ENCODE results near the gene C3orf38. TPM values are rescaled to one million over a fixed set of nuclear protein-coding genes. Genes with fewer than 3 reads are reported as not detected.

The C3orf38 gene
- total and polyA plus RNA-seq, 9 of the 15 experiments (the other 6 are each of a cell fraction or from before 2014, with no cell fraction given) = 8.7 to 22.1 (median 16.2) TPM

- TF ChIP-seq ERF (CRISPR knock-in tag; IDR thresholded peaks at IDR 0.05) (0 out of 2 replicates have a peak, but pooled peaks have one; percentile 9), RBM25 (IDR thresholded peaks at IDR 0.05; ENCODE audit: low read depth, low read length, severe bottlenecking) (no peak), CUX1 (CRISPR knock-in tag; IDR thresholded peaks at IDR 0.05) (0 out of 2 replicates have a peak, but pooled peaks have one; percentile 34), ZNF280B (CRISPR knock-in tag; IDR thresholded peaks at IDR 0.05) (no peak), GTF2A2 (tag; IDR thresholded peaks at IDR 0.05) (0 out of 2 replicates have a peak, but pooled peaks have one; percentile 57), IRF1 (CRISPR knock-in tag; IDR thresholded peaks at IDR 0.05; ENCODE audit: borderline replicate concordance) (no peak), ZNF175 (CRISPR knock-in tag; IDR thresholded peaks at IDR 0.05; ENCODE audit: low read depth) (peak; percentile 92), ZNF277 (CRISPR knock-in tag; IDR thresholded peaks at IDR 0.05; ENCODE audit: borderline replicate concordance) (no peak), CREB5 (CRISPR knock-in tag; IDR thresholded peaks at IDR 0.05) (no peak), MAFF (IDR thresholded peaks at IDR 0.05; ENCODE audit: low read length) (no peak), SMAD4 (CRISPR knock-in tag; conservative IDR thresholded peaks at IDR 0.05) (peak; percentile 53; the same call in 1 of the 2 replicates), CREB3 (tag; conservative IDR thresholded peaks at IDR 0.05; ENCODE audit: low read depth) (peak; percentile 91), CEBPB (tag; IDR thresholded peaks at IDR 0.05) (no peak), SOX6 (IDR thresholded peaks at IDR 0.05) (0 out of 2 replicates have a peak, but pooled peaks have one; percentile 41), SRSF3 (IDR thresholded peaks at IDR 0.05; ENCODE audit: insufficient read depth, low read length) (no peak), HSF4 (CRISPR knock-in tag; IDR thresholded peaks at IDR 0.05; ENCODE audit: borderline replicate concordance) (no peak)
Observed at GRCh38 chr3:88195951-88196434, 46.2 kb downstream of the C3orf38 start (continued).
